Kidney glomerular epithelial cell (primary cell): ENCODE results near the gene CCDC102A.

ENCODE experiments used
- DNase-seq: peaks from one replicate; lab custom pipeline; 2025; lab: John Stamatoyannopoulos, UW

CCDC102A gene

GRCh38 chr16:57519796-57520360, 16.5 kb downstream of the CCDC102A start:
- DNase-seq, result peak; percentile 30

DNA sequence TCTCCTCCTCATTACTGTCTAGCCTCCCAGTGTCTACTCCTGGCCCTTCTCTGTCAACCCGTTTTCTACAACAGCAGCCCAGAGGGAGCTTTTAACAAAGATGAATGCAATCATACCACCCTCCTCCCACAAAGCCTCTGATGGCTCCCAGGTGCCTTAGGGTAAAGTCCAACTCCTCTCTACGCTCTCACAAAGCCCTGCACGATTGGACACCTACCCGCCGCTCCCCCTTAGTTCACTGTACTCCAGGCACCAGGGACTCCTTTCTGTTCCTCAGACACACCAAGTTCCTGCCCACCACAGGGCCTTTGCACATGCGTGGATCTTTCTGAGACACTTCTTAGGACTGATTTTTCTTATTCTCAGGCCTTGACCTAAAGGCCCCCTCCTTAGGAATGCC, 17.4 kb downstream of the CCDC102A start:
- no peak for DNase-seq

DNA sequence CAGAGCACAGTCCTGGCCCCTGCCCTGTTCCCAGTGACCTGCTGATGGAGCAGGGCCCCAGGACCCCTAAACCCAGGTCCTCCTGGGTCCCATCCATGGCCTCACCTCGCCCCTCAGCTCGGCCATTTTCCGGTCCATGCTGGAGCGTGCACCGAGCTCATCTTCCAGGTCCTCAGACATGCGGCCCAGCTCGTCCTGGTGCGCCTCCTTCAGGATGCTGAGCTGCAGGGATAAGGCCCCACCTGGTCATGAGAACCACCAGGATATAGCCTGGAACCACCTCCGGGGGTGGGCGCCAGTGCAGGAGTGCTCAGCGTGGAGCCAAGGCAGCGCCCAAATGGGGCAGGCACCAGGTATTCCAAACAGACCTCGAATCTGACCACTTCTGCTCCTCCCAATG, 17.9 kb downstream of the CCDC102A start:
- no peak for DNase-seq

- DNase-seq, result no peak
Observed at GRCh38 chr16:57517397-57518367, 18.7 kb downstream of the CCDC102A start.

- DNase-seq, result no peak
Observed at GRCh38 chr16:57516773-57517172, 19.6 kb downstream of the CCDC102A start.

- DNase-seq, result no peak
Observed at GRCh38 chr16:57516176-57516725, 20.1 kb downstream of the CCDC102A start.

- DNase-seq, result no peak
Observed at GRCh38 chr16:57514791-57515600, 21.4 kb downstream of the CCDC102A start.

GRCh38 chr16:57514371-57514770, 22.0 kb downstream of the CCDC102A start:
- DNase-seq, result no peak

DNA sequence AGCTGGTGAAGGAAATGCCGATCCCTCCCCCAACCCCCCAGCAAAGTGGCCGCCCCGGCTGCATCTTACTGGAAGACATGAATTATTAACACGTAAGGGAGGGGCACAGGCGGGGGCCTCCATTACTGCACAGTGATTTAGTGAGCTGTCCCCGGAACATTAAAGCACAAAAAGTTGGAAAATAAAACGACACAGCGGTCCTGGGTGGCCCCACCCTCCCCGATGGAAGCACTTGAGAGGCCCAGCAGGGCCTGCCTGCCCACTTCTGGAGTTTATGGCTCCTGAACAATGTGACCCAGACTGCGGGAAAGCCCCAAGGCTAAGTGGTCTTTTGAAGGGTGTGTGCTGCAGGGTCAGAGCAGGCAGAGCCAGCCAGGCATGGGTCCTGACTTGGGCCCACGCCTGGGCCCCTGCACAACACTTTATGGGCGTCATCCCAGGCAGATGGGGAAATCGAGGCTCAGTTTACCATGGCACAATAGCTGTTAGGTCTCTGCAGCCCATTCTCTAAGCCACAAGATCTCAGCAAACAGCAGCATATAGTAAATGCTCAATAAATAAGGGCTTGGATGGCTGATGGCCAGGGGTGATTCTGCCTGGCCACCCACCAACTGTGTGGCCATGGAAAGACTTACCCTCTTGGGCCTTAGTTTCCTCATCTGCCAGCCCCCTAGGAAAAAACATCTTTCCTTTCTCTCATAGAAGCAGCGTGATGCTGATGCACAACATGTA, 22.8 kb downstream of the CCDC102A start:
- peak; percentile 21 for DNase-seq

GRCh38 chr16:57512296-57513001, 23.9 kb downstream of the CCDC102A start:
- DNase-seq, result no peak

DNA sequence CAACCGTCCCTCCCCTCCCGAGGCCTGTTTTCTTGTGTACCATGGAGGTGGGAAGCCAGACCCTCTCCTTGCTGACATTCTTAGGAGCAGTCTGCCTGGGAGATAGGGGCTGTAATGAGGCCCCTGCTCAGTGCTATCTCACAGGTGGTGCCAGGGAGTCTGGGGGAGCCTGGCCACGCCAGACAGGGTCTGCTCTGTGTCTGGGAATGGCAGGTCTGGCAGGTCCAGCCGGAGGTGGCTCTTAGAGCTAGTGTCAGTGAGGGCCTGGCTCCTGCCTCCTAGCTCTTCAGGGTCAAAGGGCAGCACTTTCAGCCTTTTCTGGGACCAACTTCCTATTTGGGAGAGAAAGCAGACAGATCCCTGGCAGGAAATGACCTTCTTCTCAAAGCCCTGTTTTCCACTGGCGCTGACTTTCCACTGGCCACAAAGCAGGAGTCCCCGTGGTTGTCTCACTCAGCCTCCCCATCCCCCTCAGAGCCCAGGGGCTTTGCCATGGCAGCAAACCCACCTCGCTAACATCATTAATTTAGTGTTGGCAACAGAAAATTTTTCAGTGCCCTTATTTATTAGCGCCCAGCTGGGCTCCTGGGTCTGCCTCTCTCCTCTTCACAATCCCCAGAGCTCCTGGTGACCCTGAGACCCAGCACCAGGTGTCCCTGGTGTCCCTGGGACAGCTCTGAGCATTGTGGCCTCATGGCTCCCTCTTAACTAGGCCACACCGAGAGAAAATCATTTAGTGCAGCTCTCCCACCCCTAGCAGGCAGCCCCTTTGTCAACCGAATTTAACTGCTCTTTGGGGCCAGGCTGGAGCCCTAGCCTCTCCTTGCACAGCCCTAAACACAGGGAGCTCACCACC, 26.1 kb downstream of the CCDC102A start:
- no peak for DNase-seq

GRCh38 chr16:57509231-57509923, 27.0 kb downstream of the CCDC102A start:
- no peak for DNase-seq

- no peak for DNase-seq
Observed at GRCh38 chr16:57508035-57508425, 28.3 kb downstream of the CCDC102A start.

DNA sequence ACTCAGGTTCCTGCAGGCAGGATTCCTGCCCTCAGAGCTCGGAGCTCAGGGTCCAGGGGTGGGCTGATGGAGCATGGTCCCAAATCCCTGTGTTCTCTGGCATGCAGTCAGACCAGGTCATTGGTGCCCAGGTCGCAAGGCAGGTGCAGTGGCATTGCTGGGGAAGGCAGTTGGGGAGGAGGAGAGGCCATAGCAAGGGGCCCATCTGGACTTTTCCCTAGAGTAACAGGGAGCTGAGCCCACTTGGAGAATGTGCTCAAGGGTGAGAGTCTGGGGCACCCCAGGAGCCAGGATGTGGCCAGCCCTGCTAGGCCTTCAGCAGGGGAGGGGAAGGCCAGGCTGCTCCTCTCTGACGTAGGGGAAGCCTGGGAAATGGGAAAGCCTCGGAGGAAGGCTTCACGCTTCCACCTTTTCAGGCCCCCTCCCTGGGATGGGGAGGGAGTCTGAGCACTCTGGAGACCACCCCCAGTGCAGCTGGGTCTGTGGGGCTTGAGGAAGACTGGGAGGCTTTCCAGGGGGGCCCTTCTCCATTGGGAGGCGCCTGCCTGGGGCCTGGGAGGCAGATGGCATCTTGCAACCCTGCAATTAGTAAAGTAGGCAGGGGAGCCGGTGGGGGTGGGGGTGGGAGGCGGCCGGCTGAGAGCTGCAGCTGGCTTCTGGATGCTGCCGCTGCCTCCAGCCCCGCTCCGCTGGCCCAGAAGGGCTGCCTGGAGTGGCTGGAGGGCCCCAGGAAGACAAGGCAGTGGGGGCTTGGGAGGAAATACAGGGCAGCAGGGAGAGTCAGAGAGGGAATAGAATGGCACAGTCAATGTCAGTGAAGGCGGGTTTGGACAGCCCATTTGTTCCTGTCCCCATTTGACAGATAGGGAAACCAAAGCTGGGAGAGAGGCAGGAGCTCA, 29.0 kb downstream of the CCDC102A start:
- no peak for DNase-seq

DNA sequence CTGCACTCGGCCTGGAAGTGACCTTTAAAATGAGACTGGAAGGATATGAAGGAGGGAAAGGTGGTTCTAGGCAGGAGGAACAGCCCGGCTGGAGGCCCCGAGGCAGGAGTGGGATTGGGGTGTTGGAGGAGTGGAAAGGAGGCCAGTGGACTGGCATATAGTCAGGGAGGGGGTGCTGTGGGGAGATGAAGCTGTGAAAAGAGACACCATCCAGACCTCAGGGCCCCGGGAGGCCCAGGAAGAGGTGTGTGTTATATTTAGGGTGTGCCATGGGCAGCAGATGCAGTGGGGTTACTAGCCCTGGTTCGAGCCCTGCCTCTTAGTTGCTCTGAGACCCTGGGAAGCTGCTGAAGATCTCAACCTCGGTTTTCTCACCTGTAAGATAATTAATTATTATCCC, 31.2 kb downstream of the CCDC102A start:
- DNase-seq, result no peak

DNA sequence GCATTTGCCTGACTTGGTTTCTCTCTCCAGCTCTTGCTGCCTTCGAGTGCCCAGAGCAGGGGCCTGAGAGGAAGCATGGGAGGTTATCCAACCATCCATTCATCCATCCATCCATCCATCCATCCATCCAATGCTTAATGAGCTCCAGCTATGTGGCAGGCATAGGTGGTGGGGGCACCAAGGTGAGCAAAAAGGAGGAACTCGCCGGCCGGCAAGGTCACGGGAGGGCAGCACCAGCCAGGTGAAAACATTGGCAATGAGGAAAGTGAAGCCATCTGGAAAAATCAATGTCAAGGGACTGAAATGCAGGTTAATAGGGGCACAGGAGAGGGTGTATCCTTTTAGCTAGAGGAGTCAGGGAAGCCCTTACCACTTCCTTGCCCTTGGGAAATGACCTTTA, 31.9 kb downstream of the CCDC102A start:
- DNase-seq, result no peak

DNA sequence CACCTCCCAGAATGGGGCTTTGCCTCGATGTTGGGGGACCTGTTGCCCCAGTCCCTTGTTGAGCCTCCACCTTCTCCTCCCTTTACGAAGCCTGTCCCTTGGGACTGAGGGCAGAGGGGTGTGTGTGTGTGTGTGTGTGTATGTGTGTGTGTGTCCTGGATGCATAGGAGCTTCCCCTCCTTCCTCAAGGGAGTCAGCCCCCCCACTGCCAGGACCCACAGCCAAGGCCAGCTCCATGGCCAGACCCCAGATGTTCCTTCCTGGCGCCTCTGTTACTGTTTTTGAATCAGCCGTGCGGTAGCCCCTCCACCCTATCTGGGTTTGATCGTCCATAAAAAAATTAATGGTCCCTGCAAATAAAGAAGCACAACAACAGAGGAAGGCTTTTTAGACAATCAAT, 32.4 kb downstream of the CCDC102A start:
- DNase-seq, result no peak

DNA sequence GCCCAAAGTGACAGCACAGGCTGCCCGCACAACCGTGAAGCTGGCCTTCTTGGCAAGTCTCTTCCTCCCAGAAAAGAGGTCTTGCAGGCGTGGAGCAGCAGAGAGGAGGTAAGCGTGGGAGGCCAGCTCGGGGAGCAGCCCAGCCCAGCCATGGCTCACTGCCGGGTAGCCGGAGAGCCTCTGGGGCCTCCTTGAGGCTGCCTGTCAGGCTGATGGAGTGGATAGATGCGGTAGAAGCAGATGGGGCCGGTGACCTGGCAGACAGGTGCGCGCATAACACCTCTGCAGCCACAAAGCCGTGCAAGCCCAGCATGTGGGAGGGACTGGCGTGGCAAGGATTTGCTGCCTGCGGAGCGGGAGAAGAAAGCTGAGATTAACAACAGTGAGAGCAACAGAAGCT, 33.0 kb downstream of the CCDC102A start:
- no peak for DNase-seq
